HUES48 (cell line): Measurements from ENCODE around the gene EIPR1.

ENCODE experiments used
- H3K27ac ChIP-seq: one replicate; pipeline ENCODE4 v1.7.0; 2013; ENCODE audit warnings: low read depth, low read length, inconsistent platforms
- H3K27me3 ChIP-seq: 2 replicates; pipeline ENCODE4 v1.6.1; 2013; ENCODE audit warnings: mild to moderate bottlenecking, low read length; ENCODE audit not compliant: control insufficient read depth, insufficient read depth
- H3K36me3 ChIP-seq: 2 replicates; pipeline ENCODE4 v1.6.1; 2013; ENCODE audit warnings: low read length; ENCODE audit not compliant: control insufficient read depth, insufficient read depth
- H3K4me1 ChIP-seq: 2 replicates; pipeline ENCODE4 v1.6.1; 2013; ENCODE audit warnings: mild to moderate bottlenecking, low read length; ENCODE audit not compliant: control insufficient read depth, insufficient read depth
- H3K4me3 ChIP-seq: 2 replicates; pipeline ENCODE4 v1.5.1; 2013; ENCODE audit warnings: mild to moderate bottlenecking, low read depth, low read length
- H3K9ac ChIP-seq: 2 replicates; pipeline ENCODE4 v1.6.1; 2013; ENCODE audit warnings: mild to moderate bottlenecking, low read depth, low read length, moderate library complexity
- H3K9me3 ChIP-seq: 2 replicates; pipeline ENCODE4 v1.6.1; 2013; ENCODE audit warnings: low read length; ENCODE audit not compliant: control insufficient read depth, insufficient read depth

EIPR1 gene

DNA sequence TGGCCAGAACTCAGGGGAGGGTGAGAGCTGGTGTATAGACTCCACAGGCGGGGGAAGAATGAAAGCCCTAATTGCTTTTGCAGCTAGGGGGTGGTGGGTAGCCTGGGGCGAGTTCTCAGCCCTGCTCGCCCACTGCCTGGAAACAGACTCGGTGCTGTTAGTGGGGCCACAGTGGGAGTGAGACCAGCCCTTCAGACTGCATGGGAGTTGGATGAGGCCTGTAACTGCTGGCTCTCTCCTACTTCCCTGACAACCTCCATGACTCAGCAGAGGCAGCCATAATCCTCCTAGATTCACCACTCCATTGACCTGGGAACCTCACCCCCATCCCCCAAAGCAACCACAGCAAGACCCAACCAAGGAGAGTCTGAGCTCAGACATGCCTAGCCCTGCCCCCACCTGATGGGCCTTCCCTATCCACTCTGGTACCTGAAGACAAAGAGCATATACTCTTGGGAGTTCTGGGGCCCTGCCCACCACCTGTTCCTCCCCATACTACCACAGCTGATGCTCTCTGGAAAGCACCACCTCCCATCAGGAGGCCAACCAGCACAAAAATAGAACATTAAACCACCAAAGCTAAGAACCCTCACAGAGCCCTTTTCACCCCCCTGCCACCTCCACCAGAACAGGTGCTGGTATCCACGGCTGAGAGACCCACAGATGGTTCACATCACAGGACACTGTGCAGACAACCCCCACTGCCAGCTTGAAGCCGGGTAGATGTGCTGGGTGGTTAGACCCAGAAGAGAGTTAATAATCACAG, 226.3 kb downstream of the EIPR1 start:
- H3K4me1 ChIP-seq, result no peaks in the 10 kb centered on the region
- H3K36me3 ChIP-seq, result no peaks in the 10 kb centered on the region
- H3K27ac ChIP-seq, result no peak overlapping the region
- H3K9ac ChIP-seq, result no peak overlapping the region
- H3K9me3 ChIP-seq, result no peaks in the 10 kb centered on the region
- H3K4me3 ChIP-seq, result no peak overlapping the region
- no peaks in the 10 kb centered on the region for H3K27me3 ChIP-seq

DNA sequence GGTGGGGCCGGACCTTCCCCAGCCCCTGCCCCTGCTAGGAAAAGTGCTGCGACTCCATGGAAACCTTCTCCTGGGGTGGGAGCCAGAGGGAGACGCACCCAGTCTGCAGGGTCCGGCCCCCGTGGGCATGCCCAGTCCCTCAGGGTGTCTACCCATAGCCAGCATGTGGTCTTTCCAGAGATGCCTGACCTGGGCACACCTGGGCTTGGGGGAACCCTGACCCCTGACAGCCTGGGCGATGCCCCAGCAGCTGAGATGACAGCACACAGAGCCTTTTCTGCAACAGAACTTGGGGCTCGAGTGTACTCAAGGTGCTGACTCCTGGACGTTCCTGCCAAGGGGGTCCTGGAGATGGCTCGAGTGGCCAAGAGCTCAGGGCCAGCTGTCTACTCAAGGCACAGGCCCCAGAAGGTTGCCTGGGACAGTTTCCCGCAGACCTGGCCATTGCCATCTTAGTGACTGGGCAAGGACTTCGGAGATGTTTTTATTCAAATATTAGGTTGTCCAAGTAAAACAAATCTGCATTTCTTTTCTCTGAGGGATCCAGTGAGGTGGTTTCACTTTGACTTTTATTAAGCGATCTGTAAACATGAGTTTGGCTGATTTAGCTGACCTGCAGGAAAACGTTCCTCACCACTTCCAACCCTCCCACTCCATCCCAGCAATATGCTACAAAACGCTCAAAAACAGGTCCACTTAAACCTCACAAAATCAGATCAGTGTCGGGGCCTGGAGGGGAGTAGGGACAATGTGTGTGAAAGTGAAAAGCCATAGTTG, 228.0 kb downstream of the EIPR1 start:
- Histone ChIP-seq H3K27ac (no peak overlapping the region), H3K4me3 (no peak overlapping the region), H3K36me3 (no peaks in the 10 kb centered on the region), H3K27me3 (no peaks in the 10 kb centered on the region), H3K9me3 (no peaks in the 10 kb centered on the region), H3K9ac (no peak overlapping the region), H3K4me1 (no peaks in the 10 kb centered on the region)

DNA sequence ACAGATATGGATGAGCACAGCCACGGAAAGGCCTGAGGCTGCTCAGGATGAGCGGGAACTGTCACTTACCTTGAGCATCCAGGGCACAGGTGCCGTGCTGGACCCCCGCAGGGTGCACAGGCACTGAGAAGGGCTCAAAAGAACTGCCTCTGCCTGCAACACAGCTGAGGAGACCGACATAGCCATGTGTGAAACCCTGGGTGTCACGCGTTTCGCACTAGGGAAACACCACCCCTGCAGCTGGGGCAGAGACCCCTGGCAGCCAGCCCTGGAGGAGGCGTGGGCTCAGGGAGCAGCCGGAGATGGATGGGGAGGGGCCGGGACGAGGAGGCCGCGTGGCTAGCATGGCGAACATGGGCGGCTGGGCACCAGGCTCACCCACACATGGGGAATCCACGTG, 228.9 kb downstream of the EIPR1 start:
- H3K4me3 ChIP-seq, result no peak overlapping the region
- H3K4me1 ChIP-seq, result no peaks in the 10 kb centered on the region
- H3K27me3 ChIP-seq, result no peaks in the 10 kb centered on the region
- H3K9me3 ChIP-seq, result no peaks in the 10 kb centered on the region
- no peak overlapping the region for H3K27ac ChIP-seq
- H3K36me3 ChIP-seq, result no peaks in the 10 kb centered on the region
- no peak overlapping the region for H3K9ac ChIP-seq

DNA sequence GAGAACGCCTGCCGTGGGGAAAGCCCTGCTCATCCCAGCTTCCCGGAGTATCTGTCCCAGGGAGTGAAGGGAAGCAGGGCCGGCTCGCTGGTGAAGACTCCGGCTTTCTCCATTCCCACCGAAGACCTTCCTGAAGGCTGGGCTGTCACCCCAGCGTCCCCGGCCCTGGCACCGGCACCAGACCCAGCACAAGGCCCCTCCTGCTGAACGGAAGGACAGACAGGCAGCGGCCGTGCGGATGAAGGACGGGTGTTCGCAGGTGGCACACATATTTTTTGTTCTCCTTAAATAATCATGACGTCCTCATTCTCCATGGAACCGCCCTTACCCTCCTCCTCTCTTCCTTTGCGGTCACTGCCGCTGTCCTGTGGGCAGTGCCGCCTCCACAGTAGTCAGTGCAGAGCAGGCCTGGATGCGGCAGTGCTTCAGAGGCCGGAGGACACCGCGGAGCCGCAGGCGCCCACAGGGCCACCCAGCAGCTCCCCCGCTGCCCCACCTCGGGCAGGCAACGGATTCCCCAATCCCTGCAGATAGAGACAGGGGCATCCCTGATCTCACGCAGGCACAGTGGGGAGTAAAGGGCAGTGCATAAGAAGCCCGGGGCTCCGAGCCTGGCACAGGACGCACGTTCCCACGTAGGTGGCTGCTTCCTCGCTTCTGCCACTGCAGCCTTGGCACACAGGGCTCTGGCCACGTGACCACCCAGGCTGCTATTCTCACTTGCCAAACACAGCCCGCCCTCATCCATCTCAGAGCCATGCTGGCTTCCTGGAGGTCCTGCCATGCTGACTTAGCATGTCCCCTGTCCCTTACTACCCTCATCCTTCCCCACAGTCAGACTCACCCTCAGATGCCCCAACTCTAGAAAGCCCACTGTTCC, 229.7 kb downstream of the EIPR1 start:
- Histone ChIP-seq H3K9me3 (no peaks in the 10 kb centered on the region), H3K27me3 (no peaks in the 10 kb centered on the region), H3K4me1 (no peaks in the 10 kb centered on the region), H3K27ac (no peak overlapping the region), H3K4me3 (no peak overlapping the region), H3K9ac (no peak overlapping the region), H3K36me3 (no peaks in the 10 kb centered on the region)

DNA sequence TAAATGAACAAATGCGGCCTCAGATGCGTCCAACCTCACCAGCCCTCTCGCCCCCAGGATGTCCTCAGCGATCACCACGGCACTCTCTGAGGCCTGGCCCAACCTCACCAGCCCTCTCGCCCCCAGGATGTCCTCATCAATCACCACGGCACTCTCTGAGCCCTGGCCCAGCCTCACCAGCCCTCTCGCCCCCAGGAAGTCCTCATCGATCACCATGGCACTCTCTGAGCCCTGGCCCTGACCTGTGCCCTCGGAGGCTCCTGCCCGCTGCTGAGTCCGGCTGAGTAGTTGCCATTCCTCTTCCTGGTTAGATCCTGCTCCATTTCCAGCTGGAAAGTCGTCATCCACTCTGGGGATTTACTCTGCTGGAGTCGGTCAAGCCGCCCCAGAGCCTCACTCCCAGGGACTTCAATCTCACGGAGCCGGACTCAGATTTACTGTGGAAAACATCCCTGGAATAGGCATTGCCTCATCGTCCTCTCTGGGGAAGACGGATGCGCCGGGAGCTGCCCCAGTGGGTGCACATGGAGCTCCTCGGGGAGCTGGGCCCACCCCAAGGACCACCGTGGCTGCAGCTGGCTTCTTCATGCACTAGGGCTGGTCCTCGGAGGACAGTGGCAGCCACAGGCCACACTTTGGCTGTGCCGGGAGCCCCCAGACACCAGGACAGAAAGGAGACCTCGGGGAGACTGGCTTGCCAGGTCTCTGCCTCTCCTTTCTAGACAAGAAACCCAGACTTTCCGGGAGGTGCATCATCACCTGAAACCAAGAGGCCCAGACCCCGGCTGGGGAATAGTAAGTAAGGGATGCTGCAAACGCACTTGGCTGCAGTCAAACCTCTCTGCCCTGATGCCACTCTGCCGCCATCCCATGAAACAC, 230.6 kb downstream of the EIPR1 start:
- Histone ChIP-seq H3K27ac (no peak overlapping the region), H3K9ac (no peak overlapping the region), H3K4me1 (no peaks in the 10 kb centered on the region), H3K4me3 (no peak overlapping the region), H3K9me3 (no peaks in the 10 kb centered on the region), H3K27me3 (no peaks in the 10 kb centered on the region), H3K36me3 (no peaks in the 10 kb centered on the region)

DNA sequence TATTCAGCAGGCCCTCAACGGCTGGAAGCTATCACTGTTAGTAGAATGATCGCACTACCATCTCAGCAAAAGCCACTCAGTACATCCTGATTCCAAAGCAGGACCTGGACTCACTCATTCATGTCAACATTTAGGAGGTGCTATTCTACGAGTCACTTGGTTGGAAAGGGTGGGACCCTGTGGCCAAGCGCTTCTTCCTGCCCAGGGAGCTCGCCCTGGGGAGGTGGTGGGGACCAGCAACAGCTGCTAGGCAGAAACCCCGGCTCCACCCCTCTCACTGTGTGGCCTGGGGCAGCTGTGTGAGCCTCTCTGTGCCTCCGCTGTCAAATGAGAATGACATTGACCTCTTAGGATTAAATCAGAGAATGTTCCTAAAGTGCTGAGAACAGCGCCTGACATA, 231.4 kb downstream of the EIPR1 start:
- H3K9ac ChIP-seq, result no peak overlapping the region
- no peak overlapping the region for H3K4me3 ChIP-seq
- no peaks in the 10 kb centered on the region for H3K9me3 ChIP-seq
- no peaks in the 10 kb centered on the region for H3K4me1 ChIP-seq
- H3K27ac ChIP-seq, result no peak overlapping the region
- no peaks in the 10 kb centered on the region for H3K27me3 ChIP-seq
- H3K36me3 ChIP-seq, result no peaks in the 10 kb centered on the region

DNA sequence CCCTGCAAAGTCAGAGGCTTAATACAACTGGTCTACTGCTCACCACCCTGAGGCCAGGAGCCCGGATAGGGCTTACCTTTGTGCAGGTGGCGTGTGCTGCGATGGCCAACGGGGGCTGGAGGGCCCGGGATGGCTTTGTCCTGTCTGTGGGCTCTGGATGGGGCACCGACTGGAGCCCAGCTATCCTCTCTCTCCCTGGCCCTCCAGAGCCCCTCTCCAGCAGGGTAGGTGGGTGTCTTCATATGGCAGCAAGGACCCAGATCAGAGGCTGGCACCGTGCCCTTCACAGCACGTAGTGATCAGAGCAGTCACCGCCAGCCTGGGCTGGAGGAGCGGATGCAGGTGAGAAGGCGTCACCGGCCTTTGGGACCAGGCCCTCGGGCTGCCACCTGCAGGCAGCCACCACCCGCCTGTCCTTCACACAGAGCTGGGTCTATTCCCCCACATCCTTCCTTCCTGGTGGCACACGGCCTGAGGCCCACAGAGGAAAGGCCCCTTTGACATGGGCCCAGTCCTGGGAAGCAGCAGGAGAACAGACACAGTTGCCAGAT, 232.1 kb downstream of the EIPR1 start:
- Histone ChIP-seq H3K9me3 (no peaks in the 10 kb centered on the region), H3K27ac (no peak overlapping the region), H3K9ac (no peak overlapping the region), H3K4me1 (no peaks in the 10 kb centered on the region), H3K4me3 (no peak overlapping the region), H3K27me3 (no peaks in the 10 kb centered on the region), H3K36me3 (no peaks in the 10 kb centered on the region)

DNA sequence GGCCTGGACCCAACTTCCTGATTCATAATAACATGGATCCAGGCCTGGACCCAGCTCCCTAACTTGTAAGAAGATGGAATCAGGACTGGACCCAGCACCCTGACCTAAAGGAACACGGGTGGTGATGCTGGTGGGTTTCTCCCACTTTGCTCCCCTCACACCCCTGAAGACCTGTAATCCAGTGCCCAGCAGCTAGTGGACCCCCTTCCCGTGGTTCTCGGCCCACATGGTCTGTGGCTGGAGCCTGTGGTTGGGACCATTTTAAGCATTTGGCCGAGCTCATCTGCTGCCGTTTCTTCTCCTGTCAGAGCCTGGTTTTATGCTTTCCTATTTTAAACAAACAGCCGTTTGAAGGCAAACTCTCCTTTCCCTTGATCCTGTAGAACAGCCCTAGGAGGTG, 232.8 kb downstream of the EIPR1 start:
- H3K9ac ChIP-seq, result no peak overlapping the region
- no peaks in the 10 kb centered on the region for H3K27me3 ChIP-seq
- no peaks in the 10 kb centered on the region for H3K9me3 ChIP-seq
- H3K27ac ChIP-seq, result no peak overlapping the region
- H3K4me3 ChIP-seq, result no peak overlapping the region
- H3K4me1 ChIP-seq, result no peaks in the 10 kb centered on the region
- H3K36me3 ChIP-seq, result no peaks in the 10 kb centered on the region

DNA sequence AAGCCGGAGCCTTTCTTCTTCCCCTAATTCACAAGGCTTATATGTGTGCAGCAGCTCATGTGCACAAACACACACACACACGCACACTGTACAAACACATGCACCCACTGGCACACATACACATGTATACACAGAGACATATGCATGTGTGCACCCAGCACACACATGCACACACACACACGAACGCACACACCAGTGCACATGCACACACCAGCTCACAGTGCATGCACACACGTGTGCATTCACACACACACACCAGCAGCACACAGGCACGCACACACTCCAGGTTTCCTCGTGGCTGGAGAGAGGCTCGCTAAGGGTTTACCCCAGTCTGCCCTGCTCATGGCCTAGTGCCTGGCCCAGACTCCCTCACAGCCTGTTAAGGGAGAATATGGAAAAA, 234.0 kb downstream of the EIPR1 start:
- Histone ChIP-seq H3K9me3 (no peaks in the 10 kb centered on the region), H3K27me3 (no peaks in the 10 kb centered on the region), H3K36me3 (no peaks in the 10 kb centered on the region), H3K27ac (no peak overlapping the region), H3K9ac (no peak overlapping the region), H3K4me1 (no peaks in the 10 kb centered on the region), H3K4me3 (no peak overlapping the region)

DNA sequence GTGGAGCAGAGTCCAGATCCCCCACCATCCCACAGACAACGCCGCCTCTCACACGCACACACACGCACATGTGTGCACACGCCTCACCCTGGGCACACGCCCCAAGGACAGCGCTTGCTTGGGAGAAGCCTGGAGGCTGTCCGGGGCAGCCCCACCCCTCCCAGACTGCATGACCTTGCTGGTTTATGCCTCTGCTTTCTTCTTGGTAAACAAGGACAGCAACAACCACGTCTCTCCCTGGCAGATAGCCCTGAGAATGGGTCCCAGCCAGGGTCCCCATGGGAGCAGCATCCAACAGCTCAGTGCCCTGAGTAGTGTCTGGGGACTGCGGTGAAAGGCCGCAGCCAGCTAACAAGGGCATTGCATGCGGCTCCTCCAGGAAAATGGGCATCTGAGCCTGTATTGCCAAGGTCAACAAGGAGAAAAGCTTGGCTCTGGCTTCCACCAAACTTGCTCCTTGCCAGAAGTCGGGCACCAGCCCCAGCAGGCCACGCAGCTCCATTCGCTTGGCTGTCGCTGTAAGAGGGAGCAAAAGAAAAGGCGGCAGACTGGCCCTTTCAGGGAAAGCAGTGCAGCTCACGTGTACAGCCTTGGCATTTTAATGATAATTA, 234.6 kb downstream of the EIPR1 start:
- H3K9me3 ChIP-seq, result 0 out of 2 replicates have a peak, but pooled peaks cover 3% of the 10 kb centered on the region
- H3K4me1 ChIP-seq, result no peaks in the 10 kb centered on the region
- H3K9ac ChIP-seq, result no peak overlapping the region
- H3K4me3 ChIP-seq, result no peak overlapping the region
- H3K27ac ChIP-seq, result no peak overlapping the region
- H3K36me3 ChIP-seq, result no peaks in the 10 kb centered on the region
- no peaks in the 10 kb centered on the region for H3K27me3 ChIP-seq
